Measurements from ENCODE around the gene MSI1.
"Not testable (repeated sequence)": the region's sequence is repeated elsewhere in the genome, so short reads cannot be mapped to it uniquely, and the experiment has no call there.

MSI1 gene

DNA sequence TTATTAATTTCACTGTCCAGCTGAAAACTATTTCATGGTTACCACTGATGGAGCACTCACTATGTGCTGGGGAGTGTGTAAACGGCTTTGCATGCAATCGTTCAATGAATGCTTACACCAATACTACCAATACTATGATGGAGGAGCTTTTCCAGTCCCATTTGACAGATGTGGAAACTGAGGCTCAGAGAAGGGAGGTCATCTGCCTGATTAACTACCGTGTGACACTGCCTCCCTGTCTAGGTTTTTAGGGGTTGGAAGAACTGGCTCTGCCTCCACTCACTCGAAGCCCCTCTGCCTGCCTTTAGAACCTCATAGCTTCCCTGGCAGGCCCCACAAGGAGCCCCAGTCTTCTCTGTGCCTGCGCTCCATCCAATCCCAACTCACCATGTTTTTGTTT lies 11.9 kb downstream of the MSI1 start:
- DNase-seq (ENCODE audit: low spot score) = no peak

DNA sequence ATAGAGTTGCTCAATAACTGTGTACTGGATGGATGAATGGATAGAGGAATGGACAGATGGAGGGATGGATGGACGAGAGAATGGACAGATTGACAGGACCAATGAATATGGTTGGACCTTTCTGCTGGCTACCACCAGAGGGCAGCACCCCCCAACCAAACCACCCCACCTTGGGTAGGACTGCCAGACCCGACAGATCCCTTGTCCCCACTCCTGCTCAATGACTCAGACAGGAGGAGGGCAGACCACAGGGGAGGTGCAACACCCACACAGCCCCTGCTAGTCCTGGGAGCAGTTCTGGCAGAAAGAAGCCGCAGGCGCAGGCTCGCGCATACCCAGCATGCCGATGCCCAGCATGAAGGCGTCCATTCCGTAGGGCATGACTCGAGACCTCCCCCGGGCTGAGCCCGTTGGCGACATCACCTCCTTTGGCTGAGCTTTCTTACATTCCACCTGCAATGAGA lies 12.4 kb downstream of the MSI1 start:
- peak; percentile 71 for DNase-seq (ENCODE audit: low spot score)

DNA sequence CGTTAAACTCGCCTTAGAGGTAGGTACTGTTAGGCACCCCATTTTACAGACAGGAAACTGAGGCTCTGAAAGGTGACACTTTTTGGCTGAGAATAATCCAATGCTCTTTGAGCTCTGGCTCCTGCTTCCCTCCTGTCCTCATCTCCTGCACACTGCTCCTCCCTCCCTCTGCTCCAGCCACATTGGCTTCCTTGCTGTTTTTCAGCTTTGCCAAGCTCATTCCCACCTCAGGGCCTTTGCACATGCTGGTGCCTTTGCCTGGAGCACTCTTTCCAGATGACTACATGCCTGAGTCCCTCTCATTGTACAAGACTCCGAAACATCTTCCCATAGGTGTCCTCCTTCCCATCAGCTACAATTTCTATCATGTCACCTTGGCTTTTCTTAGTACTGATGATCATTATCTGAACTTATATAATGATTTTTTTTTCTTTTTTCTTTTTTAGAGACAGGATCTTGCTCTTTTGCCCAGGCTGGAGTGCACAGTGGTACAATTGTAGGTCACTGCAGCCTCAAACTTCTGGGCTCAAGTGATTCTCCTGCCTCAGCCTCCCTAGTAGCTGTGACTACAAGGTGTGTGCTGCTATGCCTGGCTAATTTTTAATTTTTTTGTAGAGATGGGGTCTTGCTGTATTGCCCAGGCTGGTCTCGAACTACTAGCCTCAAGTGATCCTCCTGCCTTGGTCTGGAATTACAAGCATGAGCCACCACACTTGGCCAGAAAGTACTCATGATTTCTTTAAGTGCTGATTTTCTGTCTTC lies 15.2 kb downstream of the MSI1 start:
- no peak for DNase-seq (ENCODE audit: low spot score)

DNA sequence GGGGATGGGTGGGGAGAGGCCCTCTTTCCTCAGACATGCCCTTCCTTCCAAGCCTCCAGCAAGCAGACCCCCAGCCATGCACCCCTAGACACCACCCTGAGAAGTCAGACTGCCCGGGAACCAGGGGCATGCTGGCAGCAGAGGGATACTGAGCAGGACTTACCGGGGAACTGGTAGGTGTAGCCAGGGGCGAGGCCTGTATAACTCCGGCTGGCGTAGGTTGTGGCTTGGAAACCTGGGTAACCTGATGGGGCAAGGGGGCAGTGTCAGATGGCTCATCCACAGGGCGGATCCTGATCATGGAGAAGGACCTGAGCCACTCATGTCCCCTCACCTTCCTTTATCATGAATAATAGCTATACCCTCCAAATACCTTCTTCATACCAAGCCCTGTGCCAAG lies 15.8 kb downstream of the MSI1 start:
- DNase-seq (ENCODE audit: low spot score) = no peak

DNA sequence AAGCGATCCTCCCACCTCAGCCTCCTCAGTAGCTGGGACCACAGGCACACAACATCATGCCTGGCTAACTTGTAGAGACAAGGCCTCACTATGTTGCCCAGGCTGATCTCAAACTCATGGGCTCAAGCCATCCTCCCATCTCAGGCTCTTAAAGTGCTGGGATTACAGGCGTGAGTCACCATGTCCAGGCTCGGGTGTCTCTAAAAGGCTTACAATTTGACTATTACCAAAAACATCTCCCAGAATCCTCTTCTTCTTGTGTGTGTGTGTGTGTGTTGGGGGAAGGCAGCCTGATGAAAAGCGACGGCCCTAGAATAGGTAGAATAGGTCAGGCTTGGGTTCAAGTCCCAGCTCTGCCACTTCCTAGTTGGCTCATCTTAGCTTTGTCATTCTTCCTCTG lies 16.8 kb downstream of the MSI1 start:
- DNase-seq (ENCODE audit: low spot score) = no peak

DNA sequence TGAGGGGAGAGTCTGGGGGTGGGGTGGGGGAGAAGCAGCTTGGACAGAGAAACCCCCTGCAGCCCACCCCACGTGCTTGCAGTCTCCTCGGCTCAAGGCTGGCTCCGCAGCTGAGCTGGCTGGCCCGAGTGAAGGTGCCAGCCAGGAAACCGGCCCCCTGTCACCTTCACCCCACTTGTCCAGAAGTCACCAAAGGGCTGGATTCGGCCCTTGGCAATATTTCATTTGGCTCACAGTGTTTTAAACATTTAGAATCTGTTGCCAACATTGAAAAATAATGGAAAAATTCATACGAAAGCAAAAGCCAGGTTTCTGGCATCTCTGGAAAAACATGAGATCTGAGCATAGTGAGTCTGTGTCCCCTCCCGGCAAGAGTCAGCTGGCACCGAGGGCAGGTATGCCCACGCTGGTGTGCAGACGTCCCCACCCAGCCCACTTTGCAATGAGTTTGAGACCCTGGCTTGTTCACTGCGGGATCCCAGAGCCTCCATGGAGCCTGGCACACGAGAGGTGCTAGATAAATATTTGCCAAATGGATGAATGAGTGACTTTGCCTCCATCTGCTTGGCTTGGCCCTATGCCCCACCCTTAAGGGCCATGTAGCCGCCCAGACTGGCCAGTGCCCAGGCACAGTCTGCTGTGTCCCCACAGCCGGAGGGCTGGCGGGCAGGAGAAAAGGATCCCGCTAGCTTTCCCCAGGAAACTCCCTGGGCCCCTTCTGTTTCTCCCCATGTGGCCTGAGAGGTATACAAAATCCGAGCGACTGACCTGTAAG lies 18.2 kb downstream of the MSI1 start:
- no peak for DNase-seq (ENCODE audit: low spot score)

DNA sequence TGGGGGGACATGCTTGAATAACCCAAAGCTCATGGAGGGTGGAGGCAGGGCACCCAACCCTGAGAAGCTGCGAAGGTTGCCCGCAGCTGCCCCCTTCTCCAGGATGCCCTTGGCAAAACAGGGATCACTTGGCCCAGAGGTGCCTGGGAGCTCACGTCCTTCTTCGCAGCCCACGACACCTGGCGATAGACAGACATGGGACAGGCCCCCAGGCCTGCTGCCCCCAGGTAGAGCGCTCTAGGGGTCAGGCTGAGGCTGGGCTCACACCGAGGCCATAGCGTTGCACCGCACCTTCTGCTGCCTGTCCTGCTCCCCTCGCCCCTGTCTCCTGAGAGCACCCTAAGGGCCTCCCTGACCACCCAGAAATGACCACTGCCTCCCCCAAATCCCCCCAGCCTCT lies 21.2 kb downstream of the MSI1 start:
- no peak for DNase-seq (ENCODE audit: low spot score)

DNA sequence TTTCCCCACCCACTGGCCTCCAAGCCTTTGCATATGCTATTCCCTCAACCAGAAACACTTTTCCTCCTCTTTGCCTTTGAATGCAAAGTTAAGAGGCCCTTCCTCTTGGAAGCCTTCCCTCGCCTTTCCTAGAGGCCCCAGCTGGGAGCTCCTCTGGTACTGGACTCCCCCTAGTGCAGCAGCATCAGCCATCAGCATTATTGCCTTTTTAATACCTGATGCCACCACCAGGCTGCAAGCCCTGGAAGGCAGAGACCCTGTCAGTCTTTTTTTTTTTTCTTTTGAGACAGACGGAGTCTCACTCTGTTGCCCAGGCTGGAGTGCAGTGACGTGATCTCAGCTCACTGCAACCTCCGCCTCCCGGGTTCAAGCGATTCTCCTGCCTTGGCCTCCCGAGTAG lies 22.3 kb downstream of the MSI1 start:
- DNase-seq (ENCODE audit: low spot score) = no peak

DNA sequence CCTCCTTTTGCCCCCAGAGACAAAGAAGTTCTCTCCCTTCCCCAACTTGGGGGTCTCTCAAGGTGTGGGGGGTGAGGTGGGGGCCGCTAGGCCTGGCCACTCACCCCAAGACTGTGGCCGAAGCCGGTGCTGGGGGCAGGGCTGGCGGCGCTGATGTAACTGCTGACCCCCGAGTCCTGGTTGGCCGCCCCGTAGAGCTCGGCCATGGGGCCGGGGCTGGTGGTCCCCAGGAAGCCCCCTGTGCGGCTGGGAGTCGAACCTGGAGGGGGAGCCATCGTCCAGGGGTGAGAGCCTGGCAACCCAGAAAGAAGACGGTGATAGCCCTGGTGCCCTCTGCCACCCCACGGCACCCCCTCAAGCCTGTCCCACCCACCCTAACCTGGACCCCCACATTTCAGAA lies 22.9 kb downstream of the MSI1 start:
- no peak for DNase-seq (ENCODE audit: low spot score)

DNA sequence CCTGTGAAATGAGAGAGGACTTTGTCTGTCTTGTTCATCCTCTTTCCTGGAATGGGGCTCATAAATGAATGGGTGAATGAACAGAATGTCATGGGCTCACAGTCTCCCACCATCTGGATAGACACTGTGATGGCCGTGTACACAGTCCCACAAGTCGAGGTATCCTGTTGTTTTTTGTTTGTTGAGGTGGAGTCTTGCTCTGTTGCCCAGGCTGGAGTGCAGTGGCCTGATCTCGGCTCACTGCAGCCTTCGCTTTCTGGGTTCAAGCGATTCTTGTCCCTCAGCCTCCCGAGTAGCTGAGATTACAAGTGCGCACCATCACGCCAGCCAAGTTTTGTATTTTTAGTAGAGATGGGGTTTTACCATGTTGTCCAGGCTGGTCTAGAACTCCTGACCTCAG lies 25.3 kb downstream of the MSI1 start:
- DNase-seq (ENCODE audit: low spot score) = no peak

DNA sequence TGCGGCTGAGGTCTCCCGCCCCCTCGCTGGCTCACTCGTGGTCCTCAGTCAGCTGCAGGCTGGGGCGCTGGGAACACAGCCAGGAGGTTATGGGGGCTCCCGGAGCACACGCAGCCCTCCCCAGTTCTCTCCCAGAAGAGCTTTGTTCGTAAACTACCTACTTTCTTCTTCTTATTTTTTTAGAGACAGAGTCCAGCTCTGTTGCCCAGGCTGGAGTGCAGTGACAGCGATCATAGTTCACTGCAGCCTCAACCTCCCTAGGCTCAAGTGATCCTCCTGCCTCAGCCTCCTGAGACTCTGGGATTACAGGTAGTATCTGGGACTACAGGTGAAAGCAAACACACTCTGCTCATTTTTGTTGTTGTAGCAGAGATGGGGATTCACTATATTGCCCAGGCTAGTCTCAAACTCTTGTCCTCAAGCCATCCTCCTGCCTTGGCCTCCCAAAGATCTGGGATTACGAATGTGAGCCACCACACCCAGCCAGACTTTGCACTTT lies 25.9 kb downstream of the MSI1 start:
- no peak for DNase-seq (ENCODE audit: low spot score)

DNA sequence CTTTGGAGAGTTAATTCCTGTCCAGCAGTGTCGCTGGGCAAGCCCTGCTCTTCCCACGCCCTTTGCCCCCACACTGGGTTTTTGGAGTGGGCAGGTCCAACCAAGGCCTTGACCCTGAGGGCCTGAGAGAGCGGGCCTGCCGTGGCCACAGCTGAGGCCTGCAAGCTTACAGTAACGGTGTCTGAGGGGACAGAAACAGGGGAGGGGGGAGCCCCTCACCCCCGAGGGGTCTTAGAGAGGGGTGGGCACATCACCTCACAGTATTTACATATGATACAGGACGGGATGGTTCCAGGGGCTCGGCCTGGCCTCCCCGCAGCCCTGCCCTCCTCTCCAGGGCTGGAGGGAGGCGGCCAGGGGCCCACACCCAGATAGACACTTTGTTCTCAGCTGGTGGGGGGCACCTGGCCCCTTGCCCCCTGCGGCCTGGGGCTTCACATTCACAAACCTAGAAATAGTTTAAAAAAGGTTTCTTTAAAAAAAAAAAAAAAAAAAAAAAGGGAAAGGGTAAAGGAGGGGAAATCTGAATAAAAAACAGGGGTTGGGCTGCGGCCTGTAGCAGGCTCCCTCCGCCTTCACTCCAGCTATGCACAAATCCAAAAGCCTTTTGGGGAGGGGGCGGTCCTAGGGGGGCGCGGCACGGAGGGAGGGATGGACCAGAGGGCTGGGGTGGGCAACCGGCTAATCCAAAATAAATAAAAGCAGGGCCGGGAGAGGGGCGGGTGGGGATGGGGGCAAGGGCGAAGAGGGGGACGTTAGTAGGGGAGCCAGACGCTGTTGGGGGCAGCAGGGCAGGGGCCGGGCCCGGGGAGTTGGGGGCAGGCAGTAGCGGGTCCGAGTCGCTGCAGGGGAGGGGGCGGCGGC lies 26.6 kb downstream of the MSI1 start:
- no peak for DNase-seq (ENCODE audit: low spot score)

DNA sequence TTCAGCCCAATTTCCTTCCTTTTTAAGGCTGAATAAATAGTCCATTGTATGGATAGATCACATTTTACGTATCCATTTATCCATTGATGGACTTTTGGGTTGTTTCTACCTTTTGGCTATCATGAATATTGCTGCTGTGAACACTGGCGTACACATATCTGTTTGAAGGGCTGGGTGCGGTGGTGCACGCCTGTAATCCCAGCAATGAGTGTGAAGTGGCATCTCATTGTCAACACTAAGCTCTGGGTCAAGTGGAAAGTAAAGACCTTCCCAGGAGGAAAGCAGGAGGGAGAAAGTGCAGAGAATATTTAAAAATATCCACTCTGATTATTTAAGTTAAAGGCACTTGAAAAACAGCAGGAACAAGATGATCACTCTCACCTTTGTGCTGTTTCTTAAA lies 29.7 kb downstream of the MSI1 start:
- DNase-seq (ENCODE audit: low spot score) = no peak

DNA sequence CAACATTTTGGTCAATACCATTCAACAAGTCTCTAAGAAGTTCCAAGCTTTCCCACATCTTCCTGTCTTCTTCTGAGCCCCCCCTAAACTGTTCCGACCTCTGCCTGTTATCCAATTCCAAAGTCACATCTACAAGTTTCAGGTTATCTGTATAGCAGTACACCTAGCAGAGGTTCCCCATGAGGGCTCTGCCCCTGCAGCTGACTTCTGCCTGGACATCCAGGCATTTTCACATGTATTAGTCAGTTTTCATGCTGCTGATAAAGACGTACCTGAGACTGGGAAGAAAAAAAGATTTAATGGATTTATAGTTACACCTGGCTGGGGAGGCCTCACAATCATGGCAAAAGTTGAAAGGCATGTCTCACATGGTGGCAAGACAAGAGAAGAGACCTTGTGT lies 31.2 kb downstream of the MSI1 start:
- no peak for DNase-seq (ENCODE audit: low spot score)

DNA sequence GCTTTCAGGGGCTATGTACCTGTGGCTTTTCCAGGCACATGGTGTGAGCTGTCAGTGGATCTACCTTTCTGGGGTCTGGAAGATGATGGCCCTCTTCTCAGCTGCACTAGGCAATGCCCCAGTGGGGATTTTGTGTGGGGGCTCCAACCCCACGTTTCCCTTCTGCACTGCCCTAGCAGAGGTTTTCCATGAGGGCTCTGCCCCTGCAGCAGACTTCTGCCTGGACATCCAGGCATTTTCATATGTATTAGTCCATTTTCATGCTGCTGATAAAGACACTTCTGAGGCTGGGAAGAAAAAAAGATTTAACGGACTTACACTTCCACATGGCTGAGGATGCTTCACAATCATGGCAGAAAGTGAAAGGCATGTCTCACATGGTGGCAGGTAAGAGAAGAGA lies 32.6 kb downstream of the MSI1 start:
- not testable (repeated sequence) for DNase-seq (ENCODE audit: low spot score)

DNA sequence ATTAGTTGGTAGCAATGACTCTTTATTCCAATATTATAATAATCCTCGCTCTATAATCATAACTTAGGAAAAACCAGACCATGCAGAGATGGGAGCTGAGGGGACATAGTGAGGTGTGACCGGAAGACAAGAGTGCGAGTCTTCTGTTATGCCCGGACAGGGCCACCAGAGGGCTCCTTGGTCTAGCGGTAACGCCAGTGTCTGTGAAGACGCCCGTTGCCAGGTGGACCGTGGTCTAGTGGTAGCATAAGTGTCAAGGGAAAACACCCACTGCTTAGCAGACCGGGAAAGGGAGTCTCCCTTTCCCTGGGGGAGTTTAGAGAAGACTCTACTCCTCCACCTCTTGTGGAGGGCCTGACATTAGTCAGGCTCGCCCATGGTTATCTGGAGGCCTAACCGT lies 33.5 kb downstream of the MSI1 start:
- DNase-seq (ENCODE audit: low spot score) = peak; percentile 72

DNA sequence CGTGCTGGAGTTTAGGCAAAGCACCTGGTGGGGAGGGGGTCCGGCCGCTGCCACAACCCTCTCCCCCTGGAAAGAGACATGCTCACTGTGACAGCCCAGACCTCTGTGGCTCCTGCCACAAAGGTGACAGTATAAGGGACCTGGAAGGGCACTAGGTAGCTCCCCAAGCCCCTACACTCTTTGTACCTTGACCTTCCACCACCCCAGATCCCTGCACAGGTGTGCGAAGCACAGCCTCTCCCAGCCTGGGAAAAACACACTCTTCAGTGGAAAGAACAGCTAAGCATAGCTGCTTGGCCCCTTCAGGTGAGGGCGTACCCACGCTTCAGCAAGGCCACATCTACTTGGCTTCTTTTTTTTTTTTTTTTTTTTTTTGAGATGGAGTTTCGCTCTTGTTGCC lies 36.4 kb downstream of the MSI1 start:
- DNase-seq (ENCODE audit: low spot score) = no peak

DNA sequence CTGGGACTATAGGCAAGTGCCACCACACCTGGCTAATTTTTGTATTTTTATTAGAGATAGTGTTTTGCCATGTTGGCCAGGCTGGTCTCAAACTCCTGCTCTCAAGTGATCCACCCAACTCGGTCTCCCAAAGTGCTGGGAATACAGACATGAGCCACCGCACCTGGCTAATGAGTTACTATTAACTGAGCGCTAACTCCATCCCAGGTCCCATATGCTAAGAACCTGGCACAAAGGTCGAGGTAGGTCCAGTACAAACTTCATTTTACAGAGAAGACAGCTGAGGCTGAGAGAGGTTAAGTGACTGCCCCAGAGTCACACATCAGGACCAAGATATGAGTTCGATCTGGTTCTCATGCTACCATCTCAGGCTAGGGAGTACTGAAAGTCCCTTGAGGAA lies 36.9 kb downstream of the MSI1 start:
- DNase-seq (ENCODE audit: low spot score) = no peak

DNA sequence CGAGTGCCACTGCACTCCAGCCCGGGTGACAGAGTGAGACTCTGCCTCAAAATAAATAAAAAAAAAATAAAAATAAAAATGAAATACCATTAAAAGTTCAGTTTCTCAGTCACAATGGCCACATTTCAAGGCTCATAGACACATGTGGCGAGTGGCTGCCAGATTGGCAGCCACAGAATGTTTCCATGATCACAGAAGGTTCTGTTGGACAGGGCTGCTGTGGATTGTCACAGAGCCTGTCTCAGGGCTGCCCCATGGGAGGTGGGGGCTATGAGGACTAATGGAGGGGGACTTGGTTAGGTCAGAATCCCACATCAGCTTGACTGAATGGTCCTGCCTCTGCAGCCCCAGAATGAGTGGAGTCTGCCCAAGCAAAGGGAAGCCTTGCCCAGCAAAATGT lies 37.6 kb downstream of the MSI1 start:
- DNase-seq (ENCODE audit: low spot score) = no peak

DNA sequence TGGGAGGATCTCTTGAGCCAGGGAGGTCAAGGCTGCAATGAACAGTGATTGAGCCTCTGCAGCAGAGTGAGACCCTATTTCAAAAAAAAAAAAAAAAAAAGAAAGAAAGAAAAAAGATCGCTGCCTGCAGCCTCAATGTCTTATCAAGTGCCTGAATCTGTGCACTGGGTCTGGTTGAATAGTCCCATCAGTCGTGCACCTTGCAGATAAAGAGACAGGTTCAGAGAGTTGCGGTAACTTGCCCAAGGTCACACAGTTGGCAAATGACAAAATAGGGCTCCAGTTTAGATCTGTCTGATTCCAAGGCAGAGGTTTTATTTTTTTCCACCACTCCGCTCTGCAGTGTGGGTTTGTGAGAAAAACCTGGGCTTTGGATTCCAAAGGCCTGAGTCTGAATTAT lies 40.7 kb downstream of the MSI1 start:
- DNase-seq (ENCODE audit: low spot score) = no peak

DNA sequence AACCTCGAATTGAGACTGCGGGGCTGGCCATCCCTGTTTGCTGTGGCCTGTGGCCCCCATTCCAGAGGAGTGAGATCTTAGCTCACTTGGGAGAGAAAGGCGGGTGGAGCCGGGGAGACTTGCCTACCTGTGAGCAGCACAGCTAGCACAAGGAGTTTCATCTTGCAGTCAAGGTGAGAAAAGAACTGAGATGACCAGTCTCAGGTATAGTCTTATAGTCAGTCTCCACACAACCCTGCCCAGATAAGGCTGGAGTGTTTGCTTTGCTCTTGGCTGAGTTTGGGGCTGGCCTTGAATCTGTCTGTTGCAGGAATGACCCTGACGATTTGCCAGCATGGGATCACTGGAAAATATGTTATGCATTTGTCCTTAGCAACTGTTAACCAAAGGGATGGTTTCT lies 41.4 kb downstream of the MSI1 start, which contains the start of gene PLA2G1B:
TSS of gene PLA2G1B (minus strand) at position 187 of the 400 bp plus-strand sequence. CDS start at position 161, 26 bp downstream.
- no peak for DNase-seq (ENCODE audit: low spot score)

DNA sequence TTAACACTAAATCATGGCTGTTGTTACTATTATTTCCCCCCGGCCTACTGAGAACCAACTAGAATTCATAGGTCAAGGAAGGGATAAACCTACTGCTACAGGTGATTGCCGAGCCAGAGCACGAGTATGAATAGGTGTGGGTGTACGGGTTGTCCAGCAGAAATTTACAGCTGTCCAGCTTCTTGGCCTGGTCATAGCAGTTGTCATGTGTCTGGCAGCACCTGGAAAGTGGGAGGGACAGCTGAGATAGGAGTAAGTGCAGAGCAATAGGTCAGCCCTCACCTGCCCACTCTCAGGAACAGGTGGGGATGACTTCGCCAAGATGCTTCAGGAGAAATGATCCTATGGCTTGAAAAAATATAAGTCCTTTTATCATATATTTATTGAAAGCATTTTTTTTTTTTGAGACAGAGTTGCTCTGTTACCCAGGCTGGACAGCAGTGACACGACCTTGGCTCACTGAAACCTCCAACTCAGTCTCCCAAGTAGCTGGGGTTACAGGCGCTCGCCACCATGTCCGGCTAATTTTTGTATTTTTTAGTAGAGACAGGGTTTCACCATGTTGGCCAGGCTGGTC lies 44.0 kb downstream of the MSI1 start:
- DNase-seq (ENCODE audit: low spot score) = no peak
